ENCODE measurements around the gene FRAT1. TPM values are rescaled to one million over a fixed set of nuclear protein-coding genes. Genes with fewer than 3 reads are reported as not detected.

FRAT1 gene
- total and polyA plus RNA-seq, 2 of the 13 experiments (the other 11 are each of a cell fraction or from before 2014, with no cell fraction given), result 1.7 to 2.3 TPM

DNA sequence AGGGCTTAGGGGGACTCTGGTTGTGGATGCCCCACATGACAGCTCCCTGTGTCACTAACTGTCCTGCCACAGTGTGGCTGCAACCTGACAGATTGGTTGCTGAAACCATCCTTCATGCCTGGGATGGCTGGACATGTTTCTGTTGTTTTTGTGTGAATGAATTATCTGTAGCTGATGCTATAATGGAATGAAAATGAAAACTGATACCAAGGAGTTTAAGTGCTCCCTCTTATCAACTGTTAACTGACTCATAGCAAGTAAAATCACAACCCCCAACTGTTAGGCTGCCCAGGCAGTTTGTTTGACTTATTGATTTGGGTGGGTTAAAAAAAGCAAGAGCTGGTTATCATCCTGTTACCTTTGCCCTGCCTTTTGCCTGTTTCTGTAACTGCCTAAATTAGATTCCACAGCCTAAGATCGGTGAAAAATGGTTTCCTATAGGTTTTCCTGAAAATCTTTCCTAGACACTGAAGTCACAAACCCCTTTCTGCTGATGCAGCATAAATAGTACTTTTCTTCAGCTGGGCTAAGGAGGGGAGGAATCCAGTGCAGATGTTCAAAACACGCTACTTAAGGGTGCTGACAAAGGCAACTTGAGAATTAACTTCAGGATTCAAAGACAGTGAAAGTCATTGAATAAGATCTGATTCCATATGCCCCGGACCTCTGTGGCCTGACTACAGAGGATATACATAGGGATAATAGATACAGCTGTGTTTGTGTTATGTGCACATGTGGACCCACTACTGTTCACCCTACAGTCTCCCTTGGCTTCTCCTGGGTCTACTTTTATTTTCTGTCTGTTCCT lies 9.8 kb downstream of the FRAT1 start (continued):
- TF ChIP-seq, protein P1, sequence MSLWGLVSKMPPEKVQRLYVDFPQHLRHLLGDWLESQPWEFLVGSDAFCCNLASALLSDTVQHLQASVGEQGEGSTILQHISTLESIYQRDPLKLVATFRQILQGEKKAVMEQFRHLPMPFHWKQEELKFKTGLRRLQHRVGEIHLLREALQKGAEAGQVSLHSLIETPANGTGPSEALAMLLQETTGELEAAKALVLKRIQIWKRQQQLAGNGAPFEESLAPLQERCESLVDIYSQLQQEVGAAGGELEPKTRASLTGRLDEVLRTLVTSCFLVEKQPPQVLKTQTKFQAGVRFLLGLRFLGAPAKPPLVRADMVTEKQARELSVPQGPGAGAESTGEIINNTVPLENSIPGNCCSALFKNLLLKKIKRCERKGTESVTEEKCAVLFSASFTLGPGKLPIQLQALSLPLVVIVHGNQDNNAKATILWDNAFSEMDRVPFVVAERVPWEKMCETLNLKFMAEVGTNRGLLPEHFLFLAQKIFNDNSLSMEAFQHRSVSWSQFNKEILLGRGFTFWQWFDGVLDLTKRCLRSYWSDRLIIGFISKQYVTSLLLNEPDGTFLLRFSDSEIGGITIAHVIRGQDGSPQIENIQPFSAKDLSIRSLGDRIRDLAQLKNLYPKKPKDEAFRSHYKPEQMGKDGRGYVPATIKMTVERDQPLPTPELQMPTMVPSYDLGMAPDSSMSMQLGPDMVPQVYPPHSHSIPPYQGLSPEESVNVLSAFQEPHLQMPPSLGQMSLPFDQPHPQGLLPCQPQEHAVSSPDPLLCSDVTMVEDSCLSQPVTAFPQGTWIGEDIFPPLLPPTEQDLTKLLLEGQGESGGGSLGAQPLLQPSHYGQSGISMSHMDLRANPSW (CRISPR knock-in tag; IDR thresholded peaks at IDR 0.05; ENCODE audit: borderline replicate concordance), result 0 out of 2 replicates have a peak, but pooled peaks have one; percentile 35
- TF ChIP-seq POLR2A (IDR thresholded peaks at IDR 0.05; ENCODE audit: insufficient read depth in 1 of 2, low read depth in 2 of 2, low read length in 2 of 2) (peak in 1 of 2 experiments; percentile 42; a peak in 1 of 4 replicates), CREM (IDR thresholded peaks at IDR 0.05) (peak; percentile 80), CREM (CRISPR knock-in tag; IDR thresholded peaks at IDR 0.05) (no peak), RCOR2 (CRISPR knock-in tag; IDR thresholded peaks at IDR 0.05) (peak; percentile 85), ZSCAN21 (CRISPR knock-in tag; IDR thresholded peaks at IDR 0.05; ENCODE audit: borderline replicate concordance) (0 out of 2 replicates have a peak, but pooled peaks have one; percentile 20), ZNF609 (CRISPR knock-in tag; IDR thresholded peaks at IDR 0.05; ENCODE audit: borderline replicate concordance) (peak; percentile 73; the same call in 1 of the 2 replicates), ZNF3 (CRISPR knock-in tag; IDR thresholded peaks at IDR 0.05) (peak; percentile 80; the same call in 1 of the 2 replicates), DPF2 (CRISPR knock-in tag; IDR thresholded peaks at IDR 0.05; ENCODE audit: borderline replicate concordance, low read depth) (peak; percentile 84), SSRP1 (CRISPR knock-in tag; IDR thresholded peaks at IDR 0.05) (peak; percentile 93)
- TF ChIP-seq, protein P2, sequence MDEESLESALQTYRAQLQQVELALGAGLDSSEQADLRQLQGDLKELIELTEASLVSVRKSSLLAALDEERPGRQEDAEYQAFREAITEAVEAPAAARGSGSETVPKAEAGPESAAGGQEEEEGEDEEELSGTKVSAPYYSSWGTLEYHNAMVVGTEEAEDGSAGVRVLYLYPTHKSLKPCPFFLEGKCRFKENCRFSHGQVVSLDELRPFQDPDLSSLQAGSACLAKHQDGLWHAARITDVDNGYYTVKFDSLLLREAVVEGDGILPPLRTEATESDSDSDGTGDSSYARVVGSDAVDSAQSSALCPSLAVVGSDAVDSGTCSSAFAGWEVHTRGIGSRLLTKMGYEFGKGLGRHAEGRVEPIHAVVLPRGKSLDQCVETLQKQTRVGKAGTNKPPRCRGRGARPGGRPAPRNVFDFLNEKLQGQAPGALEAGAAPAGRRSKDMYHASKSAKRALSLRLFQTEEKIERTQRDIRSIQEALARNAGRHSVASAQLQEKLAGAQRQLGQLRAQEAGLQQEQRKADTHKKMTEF (CRISPR knock-in tag; IDR thresholded peaks at IDR 0.05), result peak; percentile 77

Measured in HepG2 (cell line).